Measurements from ENCODE around the gene RUBCNL.

Gene RUBCNL

GRCh38 chr13:46310066-46310465 is 77.0 kb downstream of the RUBCNL start:
- DNase-seq (ENCODE audit: low spot score), result no peak

GRCh38 chr13:46307554-46307953 is 79.5 kb downstream of the RUBCNL start:
- DNase-seq (ENCODE audit: low spot score), result no peak

GRCh38 chr13:46304546-46304945 is 82.5 kb downstream of the RUBCNL start:
- no peak for DNase-seq (ENCODE audit: low spot score)

- DNase-seq (ENCODE audit: low spot score), result no peak
Measured at GRCh38 chr13:46303742-46304385, 83.2 kb downstream of the RUBCNL start.

GRCh38 chr13:46297361-46297811 is 89.7 kb downstream of the RUBCNL start:
- DNase-seq (ENCODE audit: low spot score), result no peak

- DNase-seq (ENCODE audit: low spot score), result no peak
Measured at GRCh38 chr13:46296921-46297320, 90.1 kb downstream of the RUBCNL start.

- no peak for DNase-seq (ENCODE audit: low spot score)
Measured at GRCh38 chr13:46296115-46296822, 90.8 kb downstream of the RUBCNL start.

- no peak for DNase-seq (ENCODE audit: low spot score)
Measured at GRCh38 chr13:46295491-46296114, 91.4 kb downstream of the RUBCNL start.

- no peak for DNase-seq (ENCODE audit: low spot score)
Measured at GRCh38 chr13:46293436-46293835, 93.6 kb downstream of the RUBCNL start.

All from HuH-7 (cell line).